ENCODE measurements around the gene ODF2. TPM values are rescaled to one million over a fixed set of nuclear protein-coding genes. Genes with fewer than 3 reads are reported as not detected.
A peak's percentile ranks its signal among the peaks of the same experiment; 100 is the strongest.
"Not testable (repeated sequence)": the region's sequence is repeated elsewhere in the genome, so short reads cannot be mapped to it uniquely, and the experiment has no call there.

ODF2 gene
- polyA plus RNA-seq, 1 of the 3 experiments (the other 2 are of a cell fraction), result 35.7 TPM

- no peak for TF ChIP-seq EZH2phosphoT487 (IDR thresholded peaks at IDR 0.05; ENCODE audit: borderline replicate concordance, low read depth)
- TF ChIP-seq ELF1 (IDR thresholded peaks at IDR 0.05), result no peak
- no peak for TF ChIP-seq PBX3 (IDR thresholded peaks at IDR 0.05)
- TF ChIP-seq NRF1 (IDR thresholded peaks at IDR 0.05; ENCODE audit: low read depth, low read length), result no peak
- TF ChIP-seq JUND (IDR thresholded peaks at IDR 0.05), result no peak
- TF ChIP-seq FOXM1 (IDR thresholded peaks at IDR 0.05; ENCODE audit: low read depth), result no peak
- no peak; the same call in 1 of the 2 replicates for TF ChIP-seq MXI1 (IDR thresholded peaks at IDR 0.05; ENCODE audit: low read depth, low read length)
- TF ChIP-seq RXRA (IDR thresholded peaks at IDR 0.05; ENCODE audit: borderline replicate concordance, low read depth), result no peak
- peak; percentile 13; the same call in 1 of the 2 replicates for TF ChIP-seq RAD21 (IDR thresholded peaks at IDR 0.05; ENCODE audit: low read length)
- TF ChIP-seq RFX5 (IDR thresholded peaks at IDR 0.05; ENCODE audit: low read length), result no peak
- TF ChIP-seq SMC3 (IDR thresholded peaks at IDR 0.05; ENCODE audit: low read depth, low read length), result no peak
- no peak for TF ChIP-seq SIN3A (IDR thresholded peaks at IDR 0.05; ENCODE audit: borderline replicate concordance, low read depth, low read length)
- 0 out of 2 replicates have a peak, but pooled peaks have one; percentile 9 for TF ChIP-seq MAX (IDR thresholded peaks at IDR 0.05; ENCODE audit: low read depth)
Measured at GRCh38 chr9:128420651-128421481, 34.9 kb upstream of the ODF2 start, which contains the start of gene CERCAM (continued).

- Histone ChIP-seq H4K20me1 (ENCODE audit: insufficient read depth) (no peaks in the 10 kb centered on the region), H3K36me3 (replicated peaks in 1 of 2; ENCODE audit: control insufficient read depth in 1 of 2, insufficient read depth in 2 of 2, low read length in 1 of 2) (peaks cover 0 to 2% of the 10 kb centered on the region in 2 experiments), H3K79me2 (ENCODE audit: insufficient read depth) (peaks cover 17% of the 10 kb centered on the region; the same call in 1 of the 2 replicates), H3K4me1 (ENCODE audit: control insufficient read depth in 1 of 2, insufficient read depth in 2 of 2, low read depth in 1 of 2, low read length in 1 of 2) (peaks cover 0 to 17% of the 10 kb centered on the region in 2 experiments; a peak in 1 of 4 replicates), H3K27ac (ENCODE audit: low read depth in 2 of 2, low read length in 1 of 2) (peak overlapping the region; percentile 60 to 81; a peak in 3 of 4 replicates), H3K4me2 (peak overlapping the region; percentile 100), H3K4me3 (ENCODE audit: low read depth in 2 of 2, low read length in 1 of 2) (peak overlapping the region; percentile 73 to 86), H3K27me3 (ENCODE audit: insufficient read depth) (no peaks in the 10 kb centered on the region; the same call in 1 of the 2 replicates), H3K9ac (peak overlapping the region; percentile 78), H3K9me2 (no peaks in the 10 kb centered on the region), H3K9me3 (no peaks in the 10 kb centered on the region), H2AFZ (ENCODE audit: low read depth) (peak overlapping the region; percentile 98), H3F3A (replicated peaks; ENCODE audit: insufficient read depth) (no peaks in the 10 kb centered on the region)
- WGBS (ENCODE audit: low lambda C conversion rate), result 31% methylated on average over 5 of the region's 11 CpGs
- TF ChIP-seq TEAD4 (IDR thresholded peaks at IDR 0.05; ENCODE audit: borderline replicate concordance, insufficient read depth) (no peak), EZH2phosphoT487 (IDR thresholded peaks at IDR 0.05; ENCODE audit: borderline replicate concordance, low read depth) (no peak), FOXM1 (IDR thresholded peaks at IDR 0.05; ENCODE audit: low read depth) (no peak)
- no peak for DNase-seq
- CTCF ChIA-PET, result interaction anchor here (1.1 to 12.1 kb wide), 12 partner anchors 9 to 126 kb away, joined by 3 to 93 read pairs (median 10); partner anchors contain the start of genes SLC27A4 and URM1
- POLR2A ChIA-PET, result interaction anchor here (2.6 kb wide), 1 partner anchor 60 kb away, joined by 7 read pairs; no protein-coding TSS in a partner anchor
Measured at GRCh38 chr9:128421482-128421996, 34.3 kb upstream of the ODF2 start.

- CTCF ChIA-PET, result interaction anchor here (1.1 to 12.1 kb wide), 6 partner anchors 17 to 127 kb away, joined by 3 to 93 read pairs (median 10); no protein-coding TSS in a partner anchor
- H3F3A ChIP-seq (replicated peaks; ENCODE audit: insufficient read depth); H3K9ac ChIP-seq; H2AFZ ChIP-seq (ENCODE audit: low read depth); H4K20me1 ChIP-seq (ENCODE audit: insufficient read depth); H3K9me2 ChIP-seq; H3K27ac ChIP-seq (ENCODE audit: low read depth in 2 of 2, low read length in 1 of 2); H3K27me3 ChIP-seq (ENCODE audit: insufficient read depth); H3K36me3 ChIP-seq (replicated peaks in 1 of 2; ENCODE audit: control insufficient read depth in 1 of 2, insufficient read depth in 2 of 2, low read length in 1 of 2); H3K9me3 ChIP-seq; DNase-seq; POLR2A ChIA-PET: not testable (repeated sequence)
- 87% methylated on average over 13 of the region's 13 CpGs for WGBS (ENCODE audit: low lambda C conversion rate)
- peaks cover 17% of the 10 kb centered on the region; the same call in 1 of the 2 replicates for H3K79me2 ChIP-seq (ENCODE audit: insufficient read depth)
- H3K4me3 ChIP-seq (ENCODE audit: low read depth in 2 of 2, low read length in 1 of 2), result peak overlapping the region in 1 of 2 experiments; percentile 86; a peak in 2 of 4 replicates
- H3K4me2 ChIP-seq, result peak overlapping the region; percentile 100
- peaks cover 0 to 17% of the 10 kb centered on the region in 2 experiments; a peak in 1 of 4 replicates for H3K4me1 ChIP-seq (ENCODE audit: control insufficient read depth in 1 of 2, insufficient read depth in 2 of 2, low read depth in 1 of 2, low read length in 1 of 2)
Measured at GRCh38 chr9:128422022-128422782, 33.6 kb upstream of the ODF2 start.
